ENCODE results near the gene RAD51B.

The RAD51B gene

DNA sequence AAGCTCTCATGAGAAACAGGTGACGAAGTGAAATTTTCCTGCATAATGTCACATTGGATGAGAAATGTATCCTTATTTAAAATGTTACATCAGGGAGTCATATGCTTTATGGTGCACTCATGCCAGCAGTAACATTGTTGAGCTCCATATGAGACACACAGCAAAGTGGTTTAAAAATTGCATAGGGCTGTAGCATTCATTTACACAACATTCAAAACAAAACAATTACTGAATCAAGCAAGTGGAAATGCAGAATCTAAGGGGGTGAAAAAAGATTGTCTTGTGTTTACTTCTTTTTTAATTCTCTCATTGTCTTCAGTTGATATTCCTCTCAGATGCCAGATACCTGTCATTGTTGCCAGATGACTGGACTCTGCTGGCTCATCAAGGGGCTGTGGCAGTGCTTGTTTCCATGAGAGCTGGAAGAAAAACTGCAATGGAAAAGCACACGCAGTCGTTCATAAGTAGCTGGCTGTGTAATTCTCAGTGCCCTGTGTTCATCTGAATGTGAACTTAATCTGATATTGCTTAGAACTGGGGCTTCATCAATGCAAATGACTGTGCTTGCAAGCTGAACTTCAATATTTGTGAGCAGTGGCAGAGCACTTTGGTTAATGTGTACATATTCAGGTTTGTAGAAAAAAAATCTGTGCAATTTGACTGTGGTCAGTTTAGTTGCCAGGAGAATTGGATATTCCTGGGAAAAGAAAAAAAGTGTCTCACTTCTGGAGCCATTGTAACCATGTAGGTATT is 305.6 kb downstream of the RAD51B start:
- DNase-seq: no peak

DNA sequence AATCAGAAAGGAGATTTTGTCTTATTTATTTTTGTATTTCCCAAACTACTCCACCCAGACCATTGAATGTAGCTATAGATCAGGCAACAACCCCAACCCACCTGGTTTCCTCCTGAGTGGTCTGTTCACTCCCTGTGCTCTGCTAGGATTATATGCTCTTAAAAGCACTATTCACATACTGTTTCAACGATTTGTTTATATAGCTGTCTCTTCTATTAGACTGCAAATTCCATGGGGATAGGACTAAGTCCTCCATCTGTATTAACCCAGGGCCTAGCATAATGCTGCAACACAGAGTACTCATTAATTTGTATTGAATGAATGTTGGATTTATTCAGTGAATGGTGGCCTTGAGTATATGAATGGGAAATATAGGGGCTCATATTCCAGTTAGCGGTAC is 307.6 kb downstream of the RAD51B start:
- no peak for DNase-seq

DNA sequence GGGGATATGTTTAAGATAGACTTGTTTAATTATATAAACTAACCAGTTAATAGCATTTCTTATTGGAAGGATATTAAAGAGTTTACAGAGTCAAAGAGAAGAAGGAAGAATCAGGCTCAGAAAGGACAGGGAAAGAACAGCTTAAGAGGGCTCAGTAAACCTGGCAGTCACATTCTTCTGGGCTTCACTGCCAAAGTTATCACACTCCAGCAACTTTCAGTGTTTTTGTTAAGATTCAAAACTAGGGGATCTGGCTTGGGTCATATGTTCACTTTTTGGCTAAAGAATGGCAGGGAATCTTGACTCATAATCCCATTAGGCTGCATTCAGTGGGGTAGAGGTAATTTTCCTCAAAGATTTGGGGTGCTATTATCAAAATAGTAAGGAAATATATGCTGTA is 312.3 kb downstream of the RAD51B start:
- DNase-seq: no peak

DNA sequence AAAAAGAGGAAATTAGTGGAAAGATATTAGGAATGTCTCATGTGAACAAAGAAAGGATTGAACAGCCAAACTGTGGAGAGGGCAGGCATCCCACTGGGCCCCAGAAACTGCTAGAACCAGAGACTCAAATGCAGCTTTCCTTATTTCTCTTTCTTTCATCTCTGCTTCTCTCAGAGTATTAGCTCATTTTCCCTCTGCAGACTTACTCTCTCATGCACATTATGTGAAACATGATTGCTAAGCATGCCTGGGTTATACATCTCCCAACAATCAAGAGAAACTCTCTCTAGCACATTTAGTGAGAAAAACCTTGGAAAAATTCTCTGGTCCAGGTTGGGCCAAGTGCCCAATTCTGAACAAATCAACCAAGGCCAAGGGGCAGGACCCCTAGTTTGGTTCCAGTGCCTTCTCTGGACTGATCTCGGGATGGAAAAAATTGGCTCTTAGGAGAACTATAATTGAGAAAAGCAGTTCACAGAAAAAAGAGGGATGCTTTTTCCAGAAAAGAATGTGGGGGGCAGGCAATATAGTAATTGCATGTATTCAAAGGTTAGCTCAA is 313.1 kb downstream of the RAD51B start:
- no peak for DNase-seq

DNA sequence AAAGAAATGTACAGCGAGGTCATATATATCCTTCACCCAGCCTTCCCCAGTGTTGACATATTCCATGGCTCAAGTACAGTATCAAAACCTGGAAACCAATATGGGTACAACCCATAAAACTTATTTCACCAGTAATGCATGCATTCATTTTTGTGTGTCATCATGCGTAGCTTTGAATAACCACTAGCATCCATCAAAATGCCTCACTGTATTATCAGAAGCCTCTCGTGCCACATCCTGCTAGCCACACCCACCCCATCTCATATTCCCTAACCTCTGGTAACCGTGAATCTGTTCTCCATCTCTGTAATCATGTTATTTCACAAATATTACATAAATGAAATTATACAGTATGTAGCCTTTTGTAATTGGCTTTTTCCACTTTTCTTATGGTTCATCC is 314.3 kb downstream of the RAD51B start:
- DNase-seq: no peak

DNA sequence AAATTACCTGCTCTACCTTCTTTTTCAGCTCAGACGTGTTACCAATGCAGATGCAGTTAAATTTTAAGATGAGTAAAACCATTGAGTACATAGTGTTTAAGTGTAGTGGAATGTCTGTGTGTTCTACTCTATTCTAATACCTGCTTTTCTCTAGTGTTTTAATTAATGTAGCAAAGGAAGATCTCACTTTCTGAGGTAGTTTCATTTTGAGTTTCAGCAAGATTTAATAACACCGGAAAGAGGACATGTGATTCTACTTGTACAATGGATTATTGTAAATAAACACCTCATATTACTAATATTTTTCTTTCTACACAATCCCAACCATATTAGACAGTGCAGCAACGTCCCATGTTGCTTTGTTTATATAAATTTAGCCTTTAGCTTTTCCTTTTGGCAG is 315.4 kb downstream of the RAD51B start:
- DNase-seq: no peak

DNA sequence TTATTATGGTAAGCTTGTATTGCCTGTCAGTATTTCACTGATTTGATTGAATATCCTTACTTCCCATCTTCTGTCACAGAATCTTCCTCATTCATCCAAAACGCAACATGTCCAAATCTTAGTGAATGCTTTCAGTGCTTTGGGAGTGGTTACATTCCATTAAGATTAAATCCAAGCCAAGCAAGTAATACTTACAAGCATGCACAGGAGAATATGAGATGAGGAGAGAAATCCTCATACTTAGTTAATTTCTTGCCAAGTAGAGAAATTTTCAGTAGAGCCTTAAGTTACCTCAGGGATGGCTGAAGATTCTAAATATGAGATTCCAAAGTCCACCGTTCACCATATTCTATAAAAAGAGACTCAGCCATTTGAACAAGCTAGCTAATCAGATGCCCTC is 316.0 kb downstream of the RAD51B start:
- DNase-seq: no peak

DNA sequence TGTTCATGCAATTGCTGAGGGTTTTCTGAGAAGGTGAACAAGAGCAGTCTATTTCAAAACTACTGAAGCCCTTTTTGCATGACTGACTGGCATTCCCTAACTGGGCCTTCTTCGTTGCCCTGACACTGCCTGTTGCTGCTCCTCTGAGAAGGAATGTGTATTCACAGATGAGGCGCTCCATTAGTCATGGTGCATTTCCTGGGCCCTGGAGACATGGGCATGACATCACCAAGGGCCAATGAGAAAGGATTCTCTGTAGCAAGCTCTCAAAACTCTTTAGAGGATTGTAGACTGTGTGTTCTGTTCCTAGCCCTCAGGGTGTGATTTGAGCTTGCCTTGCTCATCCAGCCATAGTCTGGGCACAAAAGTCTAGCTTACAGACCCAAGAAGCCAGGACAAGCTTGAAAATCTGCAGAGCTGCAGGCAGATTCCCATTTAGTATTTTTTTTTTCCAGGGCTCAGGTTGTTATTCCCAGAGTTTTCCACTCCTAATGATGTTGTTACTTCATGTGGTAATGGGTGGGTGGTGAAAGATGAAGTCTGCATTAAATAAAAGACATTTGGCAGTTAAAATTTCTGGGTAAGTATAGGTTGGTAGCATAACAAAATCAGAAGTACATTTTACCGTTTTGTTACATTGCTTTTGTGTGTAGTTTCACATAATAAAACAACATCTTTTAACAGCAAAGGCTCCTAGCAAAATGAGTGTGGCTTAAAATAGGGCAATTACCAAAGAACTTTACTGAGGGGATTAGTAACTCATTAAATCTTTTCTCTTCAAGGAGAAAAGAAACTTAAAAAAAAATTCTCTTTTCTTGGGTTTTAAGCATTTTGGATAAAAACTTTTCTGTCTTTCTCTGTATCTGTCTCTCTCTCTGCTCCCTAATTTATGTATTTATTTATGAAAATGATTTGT is 318.4 kb downstream of the RAD51B start:
- DNase-seq: no peak

DNA sequence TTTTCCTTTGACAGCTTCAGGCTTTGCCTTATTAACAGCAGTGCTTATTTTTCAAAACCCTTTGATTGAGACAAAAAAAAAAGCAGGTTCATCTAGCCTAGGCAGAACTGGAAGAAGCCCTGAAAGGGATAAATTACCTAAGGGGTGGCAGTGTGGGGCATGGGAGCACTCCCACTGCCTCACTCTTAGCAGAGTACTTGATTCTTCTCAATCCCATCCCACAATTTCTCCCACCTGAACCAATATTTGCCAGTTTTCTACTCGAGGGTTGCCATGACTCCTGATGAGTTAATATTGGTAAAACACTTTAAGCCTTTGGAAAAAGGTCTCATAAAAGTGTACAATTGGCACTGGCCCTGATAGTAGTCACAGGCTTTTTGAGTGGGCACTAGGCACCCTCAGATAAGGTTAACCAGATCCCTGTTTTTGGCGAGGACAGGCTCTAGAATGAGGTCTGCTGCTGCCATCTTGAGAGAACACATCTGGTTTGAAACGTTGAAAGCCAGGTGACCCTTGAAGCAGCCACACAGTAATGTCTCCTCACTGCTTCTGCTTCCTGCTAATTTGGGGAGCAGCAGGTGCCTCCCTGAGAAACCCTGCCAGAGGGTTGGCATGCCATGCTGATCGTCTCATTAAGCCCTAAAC is 320.0 kb downstream of the RAD51B start:
- DNase-seq: no peak

DNA sequence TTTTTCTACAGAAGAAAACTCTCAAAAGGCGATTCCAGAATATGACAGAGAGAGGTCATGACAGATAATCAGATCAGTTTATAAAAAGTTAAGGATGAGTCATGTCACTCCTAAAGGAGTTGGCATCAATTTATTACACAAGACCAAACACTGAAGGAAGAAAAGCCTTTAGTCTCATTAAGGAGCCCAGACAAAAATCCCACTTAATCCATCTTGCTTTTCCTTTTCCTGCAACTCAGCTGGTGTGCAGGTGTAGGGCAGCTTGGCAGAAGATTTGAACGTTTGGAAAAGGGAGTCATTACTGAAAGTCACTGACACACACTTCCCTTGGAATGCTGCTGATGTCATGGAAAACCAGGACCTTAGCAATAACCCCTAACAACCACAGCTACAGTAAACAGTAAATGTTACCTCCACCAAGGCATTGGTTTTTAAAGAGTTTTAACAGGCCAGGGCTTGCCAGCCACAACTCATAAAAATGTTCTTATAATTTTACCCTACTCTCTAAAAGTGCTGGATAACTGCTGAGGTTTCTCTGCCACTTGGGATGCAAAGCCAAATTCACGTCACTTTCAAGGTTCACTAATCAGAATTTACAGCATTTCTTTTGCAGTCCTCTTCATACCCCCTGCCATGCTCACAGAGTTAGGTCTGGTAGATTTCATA is 320.6 kb downstream of the RAD51B start:
- DNase-seq: no peak

DNA sequence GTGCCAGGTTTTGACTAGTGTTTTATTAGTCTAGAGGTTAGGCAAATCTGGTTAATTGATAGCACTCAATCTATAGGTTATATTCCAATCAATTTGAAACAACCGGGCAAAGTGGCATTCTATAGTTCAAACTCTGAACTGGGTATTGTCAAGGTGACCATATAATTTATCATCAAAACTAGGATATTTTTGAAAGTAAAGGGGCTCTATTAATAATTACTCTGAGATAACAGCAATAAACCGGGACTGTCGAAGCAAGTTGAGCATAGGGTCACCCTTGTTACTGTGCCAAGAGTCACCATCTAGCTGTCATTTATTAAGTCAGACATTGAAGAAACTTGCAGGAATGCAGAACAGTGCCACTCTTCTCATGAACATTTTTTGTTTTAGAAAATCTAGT is 321.2 kb downstream of the RAD51B start:
- no peak for DNase-seq

DNA sequence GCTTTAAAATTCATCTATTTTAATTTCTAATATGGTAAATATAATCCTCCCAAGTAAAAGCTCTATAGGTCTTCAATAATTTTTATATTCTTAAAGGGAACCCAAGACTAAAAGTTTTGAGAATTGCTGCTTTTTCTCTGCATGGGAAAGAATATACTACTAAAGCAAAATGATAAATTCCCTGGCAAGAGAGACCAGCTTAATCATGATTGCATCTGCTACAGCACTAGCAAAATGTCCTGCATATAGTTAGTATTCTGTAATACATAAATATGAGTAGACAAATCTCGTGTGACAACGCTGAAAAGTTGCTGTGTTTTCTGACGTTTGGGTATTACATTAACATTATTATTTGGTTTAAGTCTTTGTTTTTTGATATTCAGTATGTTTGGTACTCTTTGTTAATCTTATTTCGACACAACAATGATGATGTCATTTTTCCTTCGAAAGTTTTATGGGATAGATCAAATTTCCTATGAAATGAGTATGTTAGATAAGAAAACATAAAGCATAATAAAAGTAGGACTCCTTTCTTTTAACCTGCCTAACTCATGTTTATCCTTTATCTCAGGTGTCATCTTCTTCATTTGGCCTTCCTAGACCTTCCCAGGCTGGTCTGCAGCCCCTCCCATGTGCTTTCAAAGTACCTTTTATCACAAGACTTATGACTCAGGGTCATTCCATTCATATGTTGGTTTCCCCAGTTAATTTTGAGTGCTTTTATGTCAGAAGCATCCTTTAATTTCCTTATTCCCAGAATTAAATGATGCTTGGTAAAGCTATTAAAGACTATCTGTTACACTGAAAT is 321.9 kb downstream of the RAD51B start:
- DNase-seq: no peak

DNA sequence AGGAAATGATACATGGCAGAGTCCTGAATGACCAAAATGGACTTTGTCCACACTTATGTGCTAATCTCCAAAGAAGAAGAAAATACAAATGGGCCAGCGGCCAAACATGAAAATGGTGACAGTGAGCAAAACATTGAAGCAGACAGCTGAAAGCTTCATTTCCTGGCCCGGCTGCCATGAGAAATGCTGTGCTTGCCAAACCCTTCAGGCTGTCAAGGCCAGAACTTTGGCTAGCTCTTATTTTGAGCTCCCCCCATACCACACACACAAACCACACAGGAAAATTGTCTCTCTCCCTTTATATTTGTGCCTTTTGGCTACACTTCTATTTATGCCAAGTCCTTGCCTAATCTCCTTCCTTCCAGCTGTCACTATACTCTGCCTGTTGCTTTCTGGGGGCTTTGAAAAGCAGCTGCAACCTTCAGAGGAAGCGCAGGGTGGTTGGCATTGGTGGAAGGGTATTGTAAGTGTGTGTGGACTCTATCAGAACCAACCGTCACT is 323.8 kb downstream of the RAD51B start:
- DNase-seq: no peak

DNA sequence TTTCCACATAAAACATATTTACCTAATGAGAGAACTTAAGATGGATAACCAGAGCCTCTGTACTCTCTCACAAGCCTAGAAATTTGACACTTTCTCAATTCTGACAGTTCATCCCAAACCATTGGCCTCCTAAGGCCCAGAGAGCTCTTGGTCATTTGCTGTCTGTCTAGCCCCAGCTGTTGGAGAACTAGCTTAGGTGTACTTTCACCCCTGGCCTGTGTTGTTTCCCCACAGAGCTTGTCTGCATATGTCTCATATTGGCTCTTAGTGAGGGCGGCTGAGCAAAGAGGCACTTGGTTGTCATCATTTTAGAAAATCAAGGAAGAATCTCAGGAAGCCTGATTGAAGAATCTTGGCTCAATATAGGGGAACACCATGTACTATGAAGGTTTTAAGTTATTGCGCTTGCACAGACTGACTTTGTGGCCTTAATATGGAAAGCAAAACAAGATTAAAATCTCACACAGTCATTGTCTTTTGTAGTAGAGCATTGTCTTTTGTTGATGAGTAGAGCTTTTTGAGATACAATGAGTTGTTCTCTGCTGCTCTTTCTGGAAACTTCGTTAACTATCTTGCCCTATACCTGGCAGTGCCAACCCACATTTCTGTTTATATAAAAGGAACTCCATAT is 324.6 kb downstream of the RAD51B start:
- no peak for DNase-seq

DNA sequence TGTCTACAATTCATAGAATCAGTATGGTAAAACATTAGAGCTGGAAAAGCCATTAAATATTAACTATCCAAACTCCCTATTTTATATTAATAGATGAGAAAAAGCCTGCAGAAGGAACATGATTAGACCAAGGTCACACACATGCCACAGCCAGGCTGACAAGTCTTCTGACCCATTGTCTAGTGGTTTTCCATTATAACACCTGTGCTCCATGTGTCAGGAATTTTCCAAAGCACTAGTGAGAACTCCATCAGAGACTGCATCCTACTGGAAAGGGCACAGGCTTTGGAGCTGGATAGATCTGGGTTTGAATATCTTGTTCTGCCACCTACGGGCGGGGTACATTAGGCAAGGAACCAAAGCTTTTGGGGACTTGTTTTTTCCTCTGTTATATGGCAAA is 325.5 kb downstream of the RAD51B start:
- no peak for DNase-seq

DNA sequence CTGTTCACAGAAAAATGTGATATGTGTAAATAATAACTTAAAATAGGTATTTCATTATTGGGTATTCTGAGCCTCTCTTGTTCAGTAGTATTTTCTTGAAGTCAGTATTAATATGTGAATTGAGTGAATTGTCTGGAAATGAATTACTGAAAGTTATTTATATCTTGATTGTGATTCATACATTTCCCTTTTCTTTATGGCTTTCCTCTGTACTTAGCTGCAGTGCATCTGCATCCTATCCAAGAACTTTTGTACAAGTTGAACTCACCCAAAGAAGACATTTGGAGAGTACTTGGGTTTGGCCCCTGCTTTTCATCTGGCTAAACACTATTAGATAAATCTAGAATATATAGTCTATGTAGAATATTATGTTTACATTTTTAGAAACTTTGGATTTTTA is 326.0 kb downstream of the RAD51B start:
- no peak for DNase-seq

DNA sequence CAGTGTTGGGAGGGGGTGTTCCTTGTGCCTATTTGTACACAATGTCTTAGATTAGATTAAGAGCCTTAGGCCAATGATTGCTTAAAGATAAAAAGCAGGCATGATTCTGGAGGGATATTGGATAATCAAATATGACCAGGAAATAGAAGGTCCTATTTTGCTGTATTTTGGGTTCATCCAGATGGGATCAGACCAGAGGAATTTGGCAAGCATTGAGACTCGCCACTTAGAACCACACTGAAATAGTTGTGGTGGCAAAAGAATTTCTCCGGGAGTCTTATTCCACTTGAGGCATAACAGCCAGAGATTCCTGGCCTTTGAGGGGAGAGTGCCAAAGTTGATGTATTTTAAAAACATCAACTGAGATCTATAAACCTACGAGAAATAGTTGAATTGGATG is 327.2 kb downstream of the RAD51B start:
- DNase-seq: no peak

DNA sequence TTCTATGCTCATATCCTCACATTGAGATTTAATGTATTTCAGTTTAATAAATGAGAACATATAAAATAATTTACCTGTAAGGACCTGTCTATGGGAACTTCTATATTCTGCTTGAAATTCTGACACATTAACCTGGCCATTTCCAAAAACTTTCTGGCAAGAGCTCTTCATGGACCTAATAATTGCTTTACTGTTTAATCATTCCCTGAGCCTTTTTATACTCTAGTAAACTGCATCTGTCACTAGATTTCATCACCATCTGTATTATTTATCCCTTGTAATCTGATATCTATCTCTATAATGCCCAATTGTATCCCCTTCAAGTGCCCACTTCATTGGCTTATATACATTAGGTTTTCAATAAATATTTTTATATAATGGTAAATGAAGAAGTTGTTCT is 327.7 kb downstream of the RAD51B start:
- no peak for DNase-seq

DNA sequence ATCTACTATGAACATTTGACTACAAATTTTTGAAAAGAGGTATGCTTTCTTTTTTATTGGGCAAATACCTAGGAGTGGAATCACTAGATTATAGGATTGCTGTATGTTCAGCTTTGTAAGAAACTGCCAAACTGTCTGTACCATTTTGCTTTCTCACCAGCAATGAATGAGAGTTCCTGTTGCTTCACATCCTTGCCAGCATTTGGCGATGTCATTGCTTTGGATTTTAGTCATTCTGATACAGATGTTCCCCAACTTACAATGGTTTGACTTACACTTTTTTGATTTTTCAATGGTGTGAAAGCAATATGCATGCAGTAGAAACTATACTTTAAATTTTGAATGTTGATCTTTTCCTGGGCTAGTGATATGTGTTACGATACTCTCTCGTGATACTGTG is 328.7 kb downstream of the RAD51B start:
- no peak for DNase-seq

DNA sequence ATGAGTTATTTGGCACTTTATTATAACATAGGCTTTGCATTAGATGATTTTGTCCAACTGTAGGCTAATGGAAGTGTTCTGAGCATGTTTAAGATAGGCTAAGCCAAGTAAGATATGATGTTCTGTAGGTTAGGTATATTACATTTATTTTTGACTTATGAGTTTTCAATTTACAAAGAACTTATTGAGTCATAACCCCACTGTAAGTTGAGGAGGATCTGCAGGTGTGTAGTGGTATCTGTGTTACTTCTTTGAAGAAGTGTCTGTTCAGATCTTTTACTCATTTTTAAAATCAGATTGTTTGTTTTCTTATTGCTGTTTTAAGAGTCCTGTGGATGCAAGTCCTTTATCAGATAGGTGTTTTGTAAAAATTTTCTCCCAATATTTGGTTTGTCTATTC is 329.2 kb downstream of the RAD51B start:
- DNase-seq: no peak

DNA sequence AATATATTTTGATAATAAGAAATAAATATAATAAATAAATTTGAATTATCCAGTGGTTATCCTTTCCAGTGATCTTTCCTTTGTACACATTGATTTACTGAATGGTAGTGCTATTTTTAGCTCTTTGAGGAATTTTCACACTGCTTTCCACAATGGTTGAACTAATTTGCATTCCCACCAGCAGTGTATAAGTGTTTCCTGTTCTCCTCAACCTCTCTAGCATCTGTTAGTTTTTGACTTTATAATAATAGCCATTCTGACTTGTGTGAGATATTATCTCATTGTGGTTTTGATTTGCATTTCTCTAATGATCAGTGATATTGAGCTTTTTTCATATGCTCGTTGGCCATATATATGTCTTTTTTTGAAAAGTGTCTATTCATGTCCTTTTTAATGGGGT is 333.7 kb downstream of the RAD51B start:
- no peak for DNase-seq
